Heart right ventricle (tissue), 16 donors: ENCODE results near the gene PRR30. TPM values are rescaled to one million over a fixed set of nuclear protein-coding genes. Genes with fewer than 3 reads are reported as not detected.

Source experiments
- ATAC-seq, 8 donors: fragments of 200-7000 bp; cut with Tn5 transposase; one replicate each; pipeline ENCODE4 v1.9.1; 2020; ENCODE audit warnings: mild to moderate bottlenecking in 8 of 8, moderate library complexity in 8 of 8, moderate number of reproducible peaks in 1 of 8
- DNase-seq, 2 donors: peaks; one replicate each; pipeline ENCODE4 v3.0.0-alpha.2; 2020
- H3K27ac ChIP-seq, 10 donors: fragments of 200-600 bp; sonication (generic) in 2 of 10; one replicate each; pipeline versions ENCODE4 v1.5.0 to v1.8.0; 2020 to 2022; ENCODE audit warnings: mild to moderate bottlenecking in 3 of 10
- H3K27me3 ChIP-seq, 7 donors: fragments of 200-600 bp; one replicate each; pipeline ENCODE4 v1.8.0; 2021 to 2022; ENCODE audit warnings: mild to moderate bottlenecking in 2 of 7
- H3K36me3 ChIP-seq, 9 donors: fragments of 200-600 bp; sonication (generic) in 1 of 9; one replicate each; pipeline versions ENCODE4 v1.5.0 to v1.8.0; 2020 to 2022; ENCODE audit warnings: mild to moderate bottlenecking in 2 of 9
- H3K4me1 ChIP-seq, 9 donors: fragments of 200-600 bp; sonication (generic) in 1 of 9; one replicate each; pipeline versions ENCODE4 v1.5.0 to v1.8.0; 2020 to 2022; ENCODE audit warnings: mild to moderate bottlenecking in 4 of 9
- H3K4me3 ChIP-seq, 10 donors: fragments of 200-600 bp; sonication (generic) in 2 of 10; one replicate each; pipeline versions ENCODE4 v1.5.0 to v1.8.0; 2020 to 2022; ENCODE audit warnings: mild to moderate bottlenecking in 7 of 10, moderate library complexity in 2 of 10
- H3K9me3 ChIP-seq, 11 donors: fragments of 200-600 bp in 10 of 11; sonication (generic) in 2 of 11; one replicate each; pipeline versions ENCODE4 v1.5.0 to v1.8.0; 2013 to 2022; ENCODE audit warnings: mild to moderate bottlenecking in 2 of 11, control low read depth in 1 of 11, moderate library complexity in 1 of 11
- WGBS, 2 donors: extraction: QIAGEN DNeasy Blood & Tissue Kit; methylation state at CpG; one replicate each; pipeline ENCODE4 v1.1.7; 2013; ENCODE audit warnings: inconsistent platforms in 1 of 2; 5-methylcytosine and 5-hydroxymethylcytosine counted together
- intact Hi-C, 10 donors: fragments of 100-400 bp; cut with DNase I; formaldehyde crosslinking; loops; one replicate each; pipeline versions ENCODE4 v1.11.1 to v1.14.2; 2022
- polyA plus RNA-seq, 2 donors: library from polyadenylated mRNA; stranded (reverse); fragments of 200-250 nt; gene quantifications; one replicate each; pipeline ENCODE4 v1.2.3, GENCODE V29; 2013
- total RNA-seq, 10 donors: library from RNA; stranded (reverse); fragmentation: NEBNext Ultra II Directional in 3 of 10; extraction: Animal tissue kit (Norgen Biotek cat#: 25700) in 3 of 10; gene quantifications; one replicate each; pipeline versions ENCODE4 v1.2.1 to v1.2.4, GENCODE V29; 2021 to 2023
- TF ChIP-seq, protein P1 (sequence below), 9 donors: fragments of 200-600 bp; sonication (generic) in 2 of 9; IDR thresholded peaks; one replicate each; pipeline versions ENCODE4 v1.5.0 to v1.8.0; 2021 to 2022; ENCODE audit warnings: antibody characterized with exemption in 9 of 9, mild to moderate bottlenecking in 5 of 9, moderate library complexity in 1 of 9
- donor health status: Arrhythmogenic right ventricular cardiomyopathy.
- donor health status: ischemic (EF 13 %, LVEDD 7.1; RV severe dilation, severe dysfunction).
- donor health status: healthy with polysubstance abuse.
- donor health status: DM: no; HTN: yes; CAD: no.
- donor health status: DM: no; HTN: no; CAD: no.
- donor health status: ischemic (EF 25% LVEDD 6.9; RV normal size, moderate dysfunction).
- donor health status: ischemic (EF 25% LVEDD 5.7; RV mildly dilated, moderate dysfunction).
- donor health status: healthy.
- donor health status: DM: yes; HTN: yes; CAD: no.
- donor health status: Ischemic cardiomyopathy.
- donor health status: ischemic (EF 35%, LVEDD 5.7; RV mildly dilated, moderate dysfunction).
- donor health status: nonischemic (EF 11% LVEDD 7.7; RV severe dilation, severe dysfunction).
- donor health status: DM: yes; HTN: yes; CAD: no.
- donor health status: PGD.
- donor health status: ischemic (EF 29% LVEDD 5.4; RV normal size, mild dysfunction).
- donor health status: nonischemic (EF 23%, LVEDD 6.1; RV moderate dilation, normal function).

The PRR30 gene
- total and polyA plus RNA-seq, 12 donors, result not detected

DNA sequence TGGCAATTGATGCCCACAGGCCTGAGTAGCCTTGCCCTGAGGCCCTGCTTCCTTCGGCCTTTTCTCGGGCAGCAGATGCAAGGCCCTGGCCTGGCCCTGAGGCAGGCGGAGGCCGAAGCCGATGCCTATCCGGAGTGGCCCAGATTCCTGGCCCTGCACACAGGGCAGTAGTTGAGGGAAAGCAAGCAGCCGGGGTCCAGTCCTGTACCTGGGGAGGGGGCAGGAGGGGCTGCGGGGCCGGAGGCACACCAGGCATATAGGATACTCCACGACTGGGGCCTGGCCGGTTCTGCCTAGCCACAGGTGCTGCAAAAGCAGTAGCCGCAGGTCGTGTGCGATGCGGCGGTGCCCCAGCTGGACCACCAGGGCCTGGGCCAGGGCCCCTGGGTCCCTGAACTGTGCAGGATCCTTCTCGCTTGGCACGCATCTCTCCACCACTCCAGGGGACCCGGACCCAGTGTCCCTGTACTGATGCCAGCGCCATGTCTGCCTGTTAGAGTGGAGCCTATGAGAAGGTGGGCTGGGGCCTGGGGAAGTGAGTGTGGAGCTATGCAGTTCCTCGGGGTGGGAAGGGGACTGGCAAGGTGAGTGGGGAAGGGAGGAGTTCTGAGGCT lies 1.8 kb downstream of the PRR30 start:
- Histone ChIP-seq H3K36me3 (peaks cover 0 to 9% (median 0%) of the 10 kb centered on the region in 9 donors), H3K9me3 (no peaks in the 10 kb centered on the region), H3K4me1 (peaks cover 5 to 19% (median 15%) of the 10 kb centered on the region in 9 donors), H3K27me3 (no peaks in the 10 kb centered on the region), H3K4me3 (no peak overlapping the region), H3K27ac (no peak overlapping the region)
- no peak for ATAC-seq
- TF ChIP-seq, protein P1, sequence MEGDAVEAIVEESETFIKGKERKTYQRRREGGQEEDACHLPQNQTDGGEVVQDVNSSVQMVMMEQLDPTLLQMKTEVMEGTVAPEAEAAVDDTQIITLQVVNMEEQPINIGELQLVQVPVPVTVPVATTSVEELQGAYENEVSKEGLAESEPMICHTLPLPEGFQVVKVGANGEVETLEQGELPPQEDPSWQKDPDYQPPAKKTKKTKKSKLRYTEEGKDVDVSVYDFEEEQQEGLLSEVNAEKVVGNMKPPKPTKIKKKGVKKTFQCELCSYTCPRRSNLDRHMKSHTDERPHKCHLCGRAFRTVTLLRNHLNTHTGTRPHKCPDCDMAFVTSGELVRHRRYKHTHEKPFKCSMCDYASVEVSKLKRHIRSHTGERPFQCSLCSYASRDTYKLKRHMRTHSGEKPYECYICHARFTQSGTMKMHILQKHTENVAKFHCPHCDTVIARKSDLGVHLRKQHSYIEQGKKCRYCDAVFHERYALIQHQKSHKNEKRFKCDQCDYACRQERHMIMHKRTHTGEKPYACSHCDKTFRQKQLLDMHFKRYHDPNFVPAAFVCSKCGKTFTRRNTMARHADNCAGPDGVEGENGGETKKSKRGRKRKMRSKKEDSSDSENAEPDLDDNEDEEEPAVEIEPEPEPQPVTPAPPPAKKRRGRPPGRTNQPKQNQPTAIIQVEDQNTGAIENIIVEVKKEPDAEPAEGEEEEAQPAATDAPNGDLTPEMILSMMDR (IDR thresholded peaks at IDR 0.05), result no peak
- intact Hi-C loops, result no loop called here
- WGBS, 2 donors, result 92% methylated on average over 21 of the region's 21 CpGs
- no peak for DNase-seq

- no peaks in the 10 kb centered on the region for H3K9me3 ChIP-seq
- peaks cover 5 to 19% (median 15%) of the 10 kb centered on the region in 9 donors for H3K4me1 ChIP-seq
- H3K27ac ChIP-seq, result no peak overlapping the region
- intact Hi-C loops, result no loop called here
- 93 to 95% methylated on average over 7 of the region's 7 CpGs for WGBS, 2 donors
- TF ChIP-seq, protein P1 (IDR thresholded peaks at IDR 0.05), result no peak
- no peak for ATAC-seq
- H3K36me3 ChIP-seq, result peaks cover 0 to 15% (median 5%) of the 10 kb centered on the region in 9 donors
- no peaks in the 10 kb centered on the region for H3K27me3 ChIP-seq
- H3K4me3 ChIP-seq, result no peak overlapping the region
- DNase-seq, result no peak
Observed at GRCh38 chr2:27136751-27137150, 2.5 kb downstream of the PRR30 start.

- intact Hi-C loops, result no loop called here
- WGBS, 2 donors, result 84 to 87% methylated on average over 12 of the region's 12 CpGs
- ATAC-seq (no peak), DNase-seq (no peak)
- Histone ChIP-seq H3K4me3 (no peak overlapping the region), H3K27ac (peak overlapping the region in 5 of 10 donors; percentile 86 to 96 (median 90)), H3K27me3 (no peaks in the 10 kb centered on the region), H3K36me3 (peaks cover 0 to 28% (median 17%) of the 10 kb centered on the region in 9 donors), H3K4me1 (peaks cover 5 to 19% (median 15%) of the 10 kb centered on the region in 9 donors), H3K9me3 (no peaks in the 10 kb centered on the region)
- TF ChIP-seq, protein P1 (IDR thresholded peaks at IDR 0.05), result no peak
Observed at GRCh38 chr2:27135478-27135955, 3.7 kb downstream of the PRR30 start.

DNA sequence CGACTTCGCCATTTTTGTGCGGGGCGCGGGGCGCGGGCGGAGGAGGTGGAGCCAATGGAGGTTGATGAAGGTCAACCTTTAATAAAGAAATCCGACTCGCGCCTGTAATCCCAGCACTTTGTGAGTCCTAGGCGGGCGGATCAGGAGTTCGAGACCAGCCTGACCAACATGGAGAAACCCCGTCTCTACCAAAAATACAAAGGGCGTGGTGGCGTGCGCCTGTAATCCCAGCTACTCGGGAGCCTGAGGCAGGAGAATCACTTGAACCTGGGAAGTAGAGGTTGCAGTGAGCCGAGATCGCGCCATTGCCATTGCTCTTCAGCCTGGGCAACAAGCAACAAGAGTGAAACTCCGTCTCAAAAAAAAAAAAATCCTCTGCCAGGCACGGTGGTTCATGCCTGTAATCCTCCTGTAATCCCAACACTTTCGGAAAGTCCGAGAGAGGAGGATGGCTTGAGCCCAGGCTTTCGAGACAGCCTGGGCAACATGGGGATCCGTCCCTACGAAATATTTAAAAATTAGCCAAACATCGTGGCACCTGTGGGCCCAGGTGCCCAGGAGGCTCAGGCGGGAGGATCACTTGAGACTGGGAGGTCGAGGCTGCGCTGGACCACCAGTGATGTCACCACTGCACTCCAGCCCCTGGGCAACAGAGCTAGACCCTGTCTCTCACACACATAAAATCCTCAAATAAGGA lies 4.3 kb downstream of the PRR30 start:
- Histone ChIP-seq H3K36me3 (peaks cover 0 to 34% (median 23%) of the 10 kb centered on the region in 9 donors), H3K9me3 (no peaks in the 10 kb centered on the region), H3K4me3 (peak overlapping the region in 8 of 10 donors; percentile 90 to 99 (median 94)), H3K27me3 (no peaks in the 10 kb centered on the region), H3K27ac (peak overlapping the region in 9 of 10 donors; percentile 86 to 96 (median 91)), H3K4me1 (peaks cover 5 to 19% (median 15%) of the 10 kb centered on the region in 9 donors)
- ATAC-seq (no peak), DNase-seq (no peak)
- intact Hi-C loops, result loop anchor here in 2 of 10 donors (1.0 to 5.0 kb wide), 3 partner anchors 38 to 217 kb away; partner anchors contain the start of gene KHK (in 1 of the 2)
- TF ChIP-seq, protein P1 (IDR thresholded peaks at IDR 0.05), result no peak
- WGBS, 2 donors, result 54 to 55% methylated on average over 33 of the region's 33 CpGs
